ENCODE data around the gene PHLPP1.

Gene PHLPP1

DNA sequence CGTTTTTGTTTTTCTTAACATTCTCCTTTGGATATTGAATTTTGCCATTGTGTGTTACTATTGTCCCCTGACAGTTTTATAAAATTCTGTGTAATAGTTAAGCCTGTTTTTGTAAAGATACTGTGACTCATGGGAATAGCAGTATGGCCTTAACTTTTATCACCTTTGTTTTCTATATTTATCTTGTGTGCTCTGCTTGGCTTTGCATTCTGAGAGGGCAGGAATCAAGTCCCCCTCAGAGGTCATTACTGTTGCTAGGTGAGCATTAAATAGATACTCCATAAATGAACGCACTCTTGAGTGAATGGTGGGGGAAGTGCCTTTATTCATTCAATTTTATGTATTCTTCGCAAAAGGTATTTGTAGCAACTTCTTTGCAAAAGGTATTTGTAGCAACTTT lies 160.0 kb downstream of the PHLPP1 start:
- Histone ChIP-seq H2AFZ (ENCODE audit: low read depth, low read length, severe bottlenecking) (no peak overlapping the region), H3K9me3 (ENCODE audit: insufficient read depth, low read length) (no peaks in the 10 kb centered on the region), H3F3A (ENCODE audit: insufficient read depth) (no peaks in the 10 kb centered on the region), H3K4me3 (ENCODE audit: insufficient read depth, low read length, poor library complexity, severe bottlenecking) (no peak overlapping the region), H3K9ac (ENCODE audit: low read length) (no peak overlapping the region), H3K9me2 (replicated peaks; ENCODE audit: insufficient read depth, low read length) (no peaks in the 10 kb centered on the region), H3K79me2 (ENCODE audit: insufficient read depth, low read length) (no peaks in the 10 kb centered on the region), H3K27ac (ENCODE audit: low read depth, low read length) (no peak overlapping the region), H4K20me1 (ENCODE audit: low read depth, low read length) (no peaks in the 10 kb centered on the region), H3K27me3 (ENCODE audit: low read length) (no peaks in the 10 kb centered on the region), H3K36me3 (ENCODE audit: low read length) (no peaks in the 10 kb centered on the region), H3K4me2 (ENCODE audit: low read depth, low read length, poor library complexity, severe bottlenecking) (no peak overlapping the region)
- TF ChIP-seq, protein P1, sequence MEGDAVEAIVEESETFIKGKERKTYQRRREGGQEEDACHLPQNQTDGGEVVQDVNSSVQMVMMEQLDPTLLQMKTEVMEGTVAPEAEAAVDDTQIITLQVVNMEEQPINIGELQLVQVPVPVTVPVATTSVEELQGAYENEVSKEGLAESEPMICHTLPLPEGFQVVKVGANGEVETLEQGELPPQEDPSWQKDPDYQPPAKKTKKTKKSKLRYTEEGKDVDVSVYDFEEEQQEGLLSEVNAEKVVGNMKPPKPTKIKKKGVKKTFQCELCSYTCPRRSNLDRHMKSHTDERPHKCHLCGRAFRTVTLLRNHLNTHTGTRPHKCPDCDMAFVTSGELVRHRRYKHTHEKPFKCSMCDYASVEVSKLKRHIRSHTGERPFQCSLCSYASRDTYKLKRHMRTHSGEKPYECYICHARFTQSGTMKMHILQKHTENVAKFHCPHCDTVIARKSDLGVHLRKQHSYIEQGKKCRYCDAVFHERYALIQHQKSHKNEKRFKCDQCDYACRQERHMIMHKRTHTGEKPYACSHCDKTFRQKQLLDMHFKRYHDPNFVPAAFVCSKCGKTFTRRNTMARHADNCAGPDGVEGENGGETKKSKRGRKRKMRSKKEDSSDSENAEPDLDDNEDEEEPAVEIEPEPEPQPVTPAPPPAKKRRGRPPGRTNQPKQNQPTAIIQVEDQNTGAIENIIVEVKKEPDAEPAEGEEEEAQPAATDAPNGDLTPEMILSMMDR (IDR thresholded peaks at IDR 0.05; ENCODE audit: insufficient read depth, low read length, poor library complexity, severe bottlenecking), result no peak
- no peak for TF ChIP-seq EZH2phosphoT487 (conservative IDR thresholded peaks at IDR 0.05; ENCODE audit: low read length)

DNA sequence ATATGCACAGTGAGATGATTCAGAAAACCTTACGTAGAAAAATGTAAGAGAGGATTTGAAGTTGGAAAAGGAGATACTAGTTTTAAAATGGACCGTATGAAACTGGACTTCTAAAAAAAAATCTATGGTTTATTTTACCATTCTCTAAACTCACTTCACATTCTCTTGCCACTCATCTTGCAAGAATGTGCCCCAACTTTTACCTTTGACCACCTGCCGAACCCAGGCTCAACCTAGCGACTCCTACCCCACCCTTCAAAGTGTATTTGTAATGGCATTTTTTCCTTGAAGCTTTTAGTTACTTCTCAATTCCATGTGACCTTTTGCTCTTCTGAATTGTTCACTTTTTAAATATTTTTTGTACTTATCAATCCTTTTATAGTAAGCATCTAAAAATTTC lies 160.8 kb downstream of the PHLPP1 start:
- TF ChIP-seq, protein P1 (IDR thresholded peaks at IDR 0.05; ENCODE audit: insufficient read depth, low read length, poor library complexity, severe bottlenecking), result no peak
- TF ChIP-seq EZH2phosphoT487 (conservative IDR thresholded peaks at IDR 0.05; ENCODE audit: low read length), result no peak
- Histone ChIP-seq H3K9me2 (replicated peaks; ENCODE audit: insufficient read depth, low read length) (no peaks in the 10 kb centered on the region), H3F3A (ENCODE audit: insufficient read depth) (no peaks in the 10 kb centered on the region), H2AFZ (ENCODE audit: low read depth, low read length, severe bottlenecking) (no peak overlapping the region), H3K4me2 (ENCODE audit: low read depth, low read length, poor library complexity, severe bottlenecking) (no peak overlapping the region), H3K79me2 (ENCODE audit: insufficient read depth, low read length) (no peaks in the 10 kb centered on the region), H3K4me3 (ENCODE audit: insufficient read depth, low read length, poor library complexity, severe bottlenecking) (no peak overlapping the region), H3K9me3 (ENCODE audit: insufficient read depth, low read length) (no peaks in the 10 kb centered on the region), H3K9ac (ENCODE audit: low read length) (no peak overlapping the region), H3K36me3 (ENCODE audit: low read length) (no peaks in the 10 kb centered on the region), H4K20me1 (ENCODE audit: low read depth, low read length) (no peaks in the 10 kb centered on the region), H3K27me3 (ENCODE audit: low read length) (no peaks in the 10 kb centered on the region), H3K27ac (ENCODE audit: low read depth, low read length) (no peak overlapping the region)

DNA sequence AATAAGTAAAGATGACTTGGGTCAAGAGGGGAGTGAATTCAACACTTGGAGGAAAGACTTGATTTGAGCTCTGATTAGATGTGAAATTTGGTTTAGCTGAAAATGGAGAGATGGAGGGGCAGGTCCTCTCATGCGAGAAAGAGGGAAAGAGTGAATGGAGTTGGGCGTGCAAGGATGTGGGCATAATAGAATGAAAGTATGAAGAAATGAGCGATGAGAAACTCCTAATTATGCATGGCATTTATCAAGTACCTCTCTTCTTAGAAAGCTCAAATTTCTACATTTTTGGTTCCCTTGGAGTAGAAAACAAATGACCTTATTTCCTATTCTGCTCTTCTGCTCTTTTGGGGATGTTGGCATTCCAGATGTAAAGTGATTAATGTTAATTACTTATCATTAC lies 161.5 kb downstream of the PHLPP1 start:
- H3K4me3 ChIP-seq (ENCODE audit: insufficient read depth, low read length, poor library complexity, severe bottlenecking), result no peak overlapping the region
- no peak overlapping the region for H3K9ac ChIP-seq (ENCODE audit: low read length)
- H3K27ac ChIP-seq (ENCODE audit: low read depth, low read length), result no peak overlapping the region

More for the DNA sequence above, 161.5 kb downstream of the PHLPP1 start:
- H4K20me1 ChIP-seq (ENCODE audit: low read depth, low read length), result no peaks in the 10 kb centered on the region
- no peaks in the 10 kb centered on the region for H3F3A ChIP-seq (ENCODE audit: insufficient read depth)
- H3K9me3 ChIP-seq (ENCODE audit: insufficient read depth, low read length), result no peaks in the 10 kb centered on the region
- H2AFZ ChIP-seq (ENCODE audit: low read depth, low read length, severe bottlenecking), result no peak overlapping the region
- no peaks in the 10 kb centered on the region for H3K9me2 ChIP-seq (replicated peaks; ENCODE audit: insufficient read depth, low read length)
- no peaks in the 10 kb centered on the region for H3K79me2 ChIP-seq (ENCODE audit: insufficient read depth, low read length)
- TF ChIP-seq EZH2phosphoT487 (conservative IDR thresholded peaks at IDR 0.05; ENCODE audit: low read length), result no peak
- TF ChIP-seq, protein P1 (IDR thresholded peaks at IDR 0.05; ENCODE audit: insufficient read depth, low read length, poor library complexity, severe bottlenecking), result no peak
- H3K36me3 ChIP-seq (ENCODE audit: low read length), result no peaks in the 10 kb centered on the region
- H3K4me2 ChIP-seq (ENCODE audit: low read depth, low read length, poor library complexity, severe bottlenecking), result no peak overlapping the region
- no peaks in the 10 kb centered on the region for H3K27me3 ChIP-seq (ENCODE audit: low read length)
